Brain microvascular endothelial cell (primary cell): Measurements from ENCODE around the gene ARPC2.

Experiments
- DNase-seq: peaks from one replicate; pipeline ENCODE4 v3.0.0-alpha.2; 2020
- H3K27ac ChIP-seq: fragments of 250-450 bp; sonication (Bioruptor Pico); 2 replicates; pipeline ENCODE4 v1.5.1; 2020; ENCODE audit warnings: mild to moderate bottlenecking, moderate library complexity
- H3K27me3 ChIP-seq: fragments of 250-450 bp; sonication (Bioruptor Pico); replicated peaks from 2 replicates; pipeline ENCODE4 v1.5.1; 2020; ENCODE audit warnings: mild to moderate bottlenecking
- H3K36me3 ChIP-seq: fragments of 250-450 bp; sonication (Bioruptor Pico); replicated peaks from 2 replicates; pipeline ENCODE4 v1.5.1; 2020; ENCODE audit warnings: mild to moderate bottlenecking
- H3K4me3 ChIP-seq: 2 replicates; pipeline ENCODE4 v1.5.1; 2011; ENCODE audit warnings: low read depth, mild to moderate bottlenecking, control low read depth, low read length, moderate library complexity
- in situ Hi-C: cut with HindIII; loops from 2 replicates; pipeline ENCODE4 v1.10.0; 2017; ENCODE audit warnings: low sequenced_read_pairs, low pct_ligation_motif_present
- TF ChIP-seq, protein P1 (sequence below): IDR thresholded peaks from 2 replicates; pipeline ENCODE4 v1.5.1; 2011; ENCODE audit warnings: low read depth, mild to moderate bottlenecking, moderate library complexity, low read length, control low read depth, inconsistent platforms; ENCODE audit errors: missing control alignments

The ARPC2 gene

DNA sequence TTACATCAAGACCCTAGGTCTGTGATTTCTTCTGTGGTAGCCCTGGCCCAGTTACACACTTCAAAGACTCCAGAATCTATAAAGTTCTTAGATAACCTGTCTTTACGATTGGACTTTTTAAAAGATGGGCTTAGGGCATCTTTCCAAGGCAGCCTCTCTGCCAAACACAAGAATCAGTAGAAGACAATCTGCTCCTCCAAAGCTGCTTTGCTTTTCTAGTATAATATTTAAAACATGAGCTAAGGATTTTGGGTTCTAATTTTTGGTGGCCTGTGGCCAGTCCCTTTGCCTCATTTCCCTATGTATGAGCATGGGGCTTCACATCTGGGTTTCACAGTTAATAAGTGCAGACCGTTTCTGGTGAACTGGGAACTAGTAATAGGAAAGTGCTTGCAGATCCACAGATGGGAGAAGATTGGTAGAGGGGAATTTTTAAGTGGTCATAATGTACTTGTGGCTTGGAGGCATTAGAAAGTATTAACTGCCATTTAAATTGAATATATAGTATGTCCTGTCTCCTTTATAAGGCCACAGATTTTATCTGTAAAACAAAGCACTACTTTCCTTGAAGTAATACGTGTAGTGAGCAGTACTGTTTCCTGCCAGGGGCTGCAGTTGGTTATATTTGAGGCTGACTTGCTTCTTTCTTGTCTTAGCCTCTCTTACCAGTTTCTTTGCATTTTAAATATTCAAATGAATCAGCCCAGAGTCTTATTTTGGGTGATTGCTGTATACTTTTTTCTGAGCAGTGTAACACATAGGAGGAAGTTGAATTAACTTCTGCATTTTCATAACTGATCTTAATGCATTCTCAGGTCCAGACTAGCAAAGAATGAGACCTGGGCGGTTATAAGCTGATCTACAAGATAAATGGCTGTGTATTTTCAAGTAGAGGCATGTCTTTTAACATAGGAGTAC is 1.5 kb downstream of the ARPC2 start:
- DNase-seq, result no peak

DNA sequence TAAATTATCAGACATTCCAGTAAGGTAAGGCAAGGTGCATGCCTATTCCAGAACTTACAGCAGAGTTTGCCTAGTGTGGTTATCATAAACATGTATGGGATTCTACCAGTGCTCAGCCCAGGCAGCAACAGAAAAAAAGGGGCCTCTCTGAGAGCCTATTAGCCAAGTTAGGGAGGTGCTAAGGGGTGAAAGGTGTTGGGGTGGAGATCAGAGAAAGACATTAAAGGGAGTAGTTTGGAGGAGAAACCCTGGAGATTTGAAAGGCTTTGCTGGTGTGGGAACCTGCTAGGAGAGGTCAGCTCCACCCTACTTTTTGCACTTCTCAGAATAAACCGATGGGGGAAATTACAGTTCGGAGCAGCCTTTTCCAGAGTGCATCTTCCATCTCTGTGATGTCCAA is 2.9 kb downstream of the ARPC2 start:
- peaks cover 14% of the 10 kb centered on the region for H3K36me3 ChIP-seq
- H3K27ac ChIP-seq, result no peak overlapping the region
- no peak for DNase-seq
- in situ Hi-C loops, result no loop called here
- H3K27me3 ChIP-seq, result no peaks in the 10 kb centered on the region
- H3K4me3 ChIP-seq, result peak overlapping the region; percentile 20
- TF ChIP-seq, protein P1, sequence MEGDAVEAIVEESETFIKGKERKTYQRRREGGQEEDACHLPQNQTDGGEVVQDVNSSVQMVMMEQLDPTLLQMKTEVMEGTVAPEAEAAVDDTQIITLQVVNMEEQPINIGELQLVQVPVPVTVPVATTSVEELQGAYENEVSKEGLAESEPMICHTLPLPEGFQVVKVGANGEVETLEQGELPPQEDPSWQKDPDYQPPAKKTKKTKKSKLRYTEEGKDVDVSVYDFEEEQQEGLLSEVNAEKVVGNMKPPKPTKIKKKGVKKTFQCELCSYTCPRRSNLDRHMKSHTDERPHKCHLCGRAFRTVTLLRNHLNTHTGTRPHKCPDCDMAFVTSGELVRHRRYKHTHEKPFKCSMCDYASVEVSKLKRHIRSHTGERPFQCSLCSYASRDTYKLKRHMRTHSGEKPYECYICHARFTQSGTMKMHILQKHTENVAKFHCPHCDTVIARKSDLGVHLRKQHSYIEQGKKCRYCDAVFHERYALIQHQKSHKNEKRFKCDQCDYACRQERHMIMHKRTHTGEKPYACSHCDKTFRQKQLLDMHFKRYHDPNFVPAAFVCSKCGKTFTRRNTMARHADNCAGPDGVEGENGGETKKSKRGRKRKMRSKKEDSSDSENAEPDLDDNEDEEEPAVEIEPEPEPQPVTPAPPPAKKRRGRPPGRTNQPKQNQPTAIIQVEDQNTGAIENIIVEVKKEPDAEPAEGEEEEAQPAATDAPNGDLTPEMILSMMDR, result no peak

More for the DNA sequence above, 1.5 kb downstream of the ARPC2 start:
- in situ Hi-C loops, result no loop called here
- peak overlapping the region; percentile 81 for H3K27ac ChIP-seq
- H3K4me3 ChIP-seq, result peak overlapping the region; percentile 98
- H3K27me3 ChIP-seq, result no peaks in the 10 kb centered on the region
- peaks cover 4% of the 10 kb centered on the region for H3K36me3 ChIP-seq
- TF ChIP-seq, protein P1, result no peak

DNA sequence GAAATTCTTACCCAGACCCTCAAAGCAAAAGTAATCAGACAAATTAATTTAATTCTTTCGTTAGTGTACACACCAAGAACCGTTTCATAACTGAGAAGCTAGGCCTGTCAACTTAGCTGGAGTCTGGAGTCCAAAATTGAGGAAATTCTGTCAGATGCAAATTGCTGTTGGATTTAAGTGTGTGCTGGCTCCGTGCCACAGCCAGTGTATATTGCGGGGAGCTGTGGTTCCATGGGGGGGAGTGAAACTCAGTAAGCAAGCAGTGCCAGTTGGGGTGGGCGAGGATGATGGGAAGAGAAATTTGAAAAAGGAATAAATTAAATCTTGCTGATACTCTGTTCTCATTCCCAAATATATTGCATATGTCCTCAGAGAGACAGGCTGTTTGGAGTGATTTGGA is 4.0 kb downstream of the ARPC2 start:
- Histone ChIP-seq H3K4me3 (no peak overlapping the region), H3K27me3 (no peaks in the 10 kb centered on the region)

DNA sequence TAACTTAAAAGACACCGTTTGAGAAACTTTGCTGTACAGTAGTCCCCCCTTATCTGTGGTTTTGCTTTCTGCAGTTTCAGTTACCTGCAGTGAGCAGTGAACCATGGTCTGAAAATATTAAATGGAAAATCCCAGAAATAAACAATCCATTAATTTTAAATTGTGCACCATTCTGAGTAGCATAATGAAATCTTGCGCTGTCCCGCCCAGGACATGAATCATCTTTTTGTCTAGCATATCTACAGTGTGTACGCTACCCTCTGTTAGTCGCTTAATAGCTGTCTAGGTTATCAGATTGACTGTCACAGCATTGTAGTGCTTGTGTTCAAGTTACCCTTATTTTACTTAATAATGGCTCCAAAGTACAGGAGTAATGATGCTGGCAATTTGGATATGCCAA is 6.1 kb downstream of the ARPC2 start:
- in situ Hi-C loops, result no loop called here
- no peak for DNase-seq
- Histone ChIP-seq H3K4me3 (no peak overlapping the region), H3K27ac (no peak overlapping the region), H3K27me3 (no peaks in the 10 kb centered on the region), H3K36me3 (peaks cover 34% of the 10 kb centered on the region)
- TF ChIP-seq, protein P1, result no peak

More for the DNA sequence above, 4.0 kb downstream of the ARPC2 start:
- no peak overlapping the region for H3K27ac ChIP-seq
- DNase-seq, result no peak
- H3K36me3 ChIP-seq, result peaks cover 21% of the 10 kb centered on the region
- TF ChIP-seq, protein P1, result no peak
- in situ Hi-C loops, result no loop called here

DNA sequence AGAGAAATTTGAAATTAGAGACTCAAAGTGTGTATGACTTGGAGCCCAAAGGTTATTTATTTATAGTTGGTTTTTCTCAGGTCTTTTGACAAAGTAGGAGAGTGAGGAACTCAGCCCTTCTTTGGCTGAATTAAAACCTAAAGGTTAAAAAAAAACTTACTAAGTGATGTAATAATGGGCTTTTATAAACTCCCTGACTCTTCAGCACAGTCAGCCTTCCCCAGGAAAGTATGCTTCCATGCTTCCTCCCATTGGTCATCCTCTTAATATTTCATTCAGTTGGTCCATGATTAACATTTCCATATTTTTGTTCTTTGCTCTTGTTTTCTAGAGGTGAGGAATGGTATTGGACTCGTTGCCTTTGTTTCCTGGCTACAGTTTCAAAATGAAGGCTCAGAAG is 7.2 kb downstream of the ARPC2 start:
- DNase-seq, result no peak
- TF ChIP-seq, protein P1, result no peak
- peaks cover 42% of the 10 kb centered on the region for H3K36me3 ChIP-seq
- H3K27me3 ChIP-seq, result no peaks in the 10 kb centered on the region
- in situ Hi-C loops, result no loop called here
- no peak overlapping the region for H3K27ac ChIP-seq
- no peak overlapping the region for H3K4me3 ChIP-seq
